SJCRH30 (cell line): ENCODE measurements around the gene LGI4. TPM values are rescaled to one million over a fixed set of nuclear protein-coding genes. Genes with fewer than 3 reads are reported as not detected.
A peak's percentile ranks its signal among the peaks of the same experiment; 100 is the strongest.
"Not testable (repeated sequence)": the region's sequence is repeated elsewhere in the genome, so short reads cannot be mapped to it uniquely, and the experiment has no call there.

ENCODE experiments used
- DNase-seq, 2 experiments: peaks; one replicate each; pipeline ENCODE4 v3.0.0-alpha.2; 2015 to 2020
- H3K27ac ChIP-seq: fragments of 250-450 bp; sonication (Bioruptor Pico); 2 replicates; pipeline ENCODE4 v1.5.1; 2020; ENCODE audit warnings: mild to moderate bottlenecking, moderate library complexity
- H3K27me3 ChIP-seq: fragments of 250-450 bp; sonication (Bioruptor Pico); 2 replicates; pipeline ENCODE4 v1.5.1; 2020; ENCODE audit warnings: mild to moderate bottlenecking, moderate library complexity
- H3K36me3 ChIP-seq: fragments of 250-450 bp; sonication (Bioruptor Pico); 2 replicates; pipeline ENCODE4 v1.5.1; 2020; ENCODE audit warnings: mild to moderate bottlenecking, moderate library complexity
- H3K4me1 ChIP-seq: fragments of 250-450 bp; sonication (Bioruptor Pico); 2 replicates; pipeline ENCODE4 v1.5.1; 2020; ENCODE audit warnings: mild to moderate bottlenecking, moderate library complexity
- H3K4me3 ChIP-seq: fragments of 250-450 bp; sonication (Bioruptor Pico); 2 replicates; pipeline ENCODE4 v1.5.1; 2020; ENCODE audit warnings: mild to moderate bottlenecking, moderate library complexity
- H3K9me3 ChIP-seq: fragments of 250-450 bp; sonication (Bioruptor Pico); replicated peaks from 2 replicates; pipeline ENCODE4 v1.5.1; 2020; ENCODE audit warnings: mild to moderate bottlenecking, moderate library complexity
- total RNA-seq: library from RNA; depleted of rRNA; stranded (reverse); fragments of >200 nt; shearing (Covaris generic); gene quantifications from 2 replicates; pipeline ENCODE4 v1.2.3, GENCODE V29; 2014

The LGI4 gene
- total RNA-seq, 1 experiment from 2014 or later, result not detected

DNA sequence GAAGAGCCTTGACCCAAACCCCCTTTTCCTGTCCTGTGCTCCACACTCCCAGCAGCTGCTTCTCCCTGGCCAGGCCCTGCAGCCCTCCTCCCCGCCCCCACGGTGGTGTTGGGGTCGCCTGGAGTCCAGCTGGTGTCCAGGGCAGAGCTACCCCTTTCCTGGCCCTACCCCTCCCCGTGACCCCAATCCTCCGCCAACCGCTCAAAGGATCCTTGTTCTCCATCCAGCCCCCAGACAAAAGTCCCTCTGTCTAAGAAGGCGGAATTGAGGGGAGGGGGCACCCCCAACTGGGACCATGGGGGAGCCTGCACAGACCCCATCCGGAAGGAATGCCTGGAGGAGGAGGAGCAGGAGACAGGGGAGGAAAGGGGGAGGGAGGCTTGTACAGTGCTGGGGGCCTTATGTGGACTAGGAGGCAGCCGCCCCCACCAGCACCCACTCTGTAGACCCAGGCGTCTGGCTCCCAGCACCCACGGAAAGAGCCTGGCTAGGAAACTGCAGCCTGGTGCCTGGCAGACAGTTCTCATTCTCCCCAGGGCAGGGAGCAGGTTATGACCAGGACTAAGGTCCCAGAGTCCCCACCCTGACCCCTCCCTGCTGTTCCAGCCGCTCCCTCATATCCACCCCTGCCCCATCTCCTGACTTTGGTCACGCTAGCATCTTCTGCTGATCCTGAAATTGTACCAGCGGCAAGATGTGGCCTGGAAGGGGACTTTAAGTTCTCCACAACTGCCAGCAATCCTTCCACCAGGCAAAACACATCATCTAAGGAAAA lies 19.5 kb downstream of the LGI4 start, which contains the start of gene FXYD3:
Gene FXYD3, plus strand, starts transcription at position 647 of the 775 bp plus-strand sequence. CDS start 3,554 bp downstream, outside the sequence.
- DNase-seq, result no peak
- Histone ChIP-seq H3K4me3 (no peak within 1 kb of the TSS), H3K36me3 (no peaks in the 10 kb centered on the region), H3K27ac (no peak within 1 kb of the TSS), H3K9me3 (no peaks in the 10 kb centered on the region), H3K27me3 (peaks cover 6% of the 10 kb centered on the region), H3K4me1 (no peaks in the 10 kb centered on the region)

DNA sequence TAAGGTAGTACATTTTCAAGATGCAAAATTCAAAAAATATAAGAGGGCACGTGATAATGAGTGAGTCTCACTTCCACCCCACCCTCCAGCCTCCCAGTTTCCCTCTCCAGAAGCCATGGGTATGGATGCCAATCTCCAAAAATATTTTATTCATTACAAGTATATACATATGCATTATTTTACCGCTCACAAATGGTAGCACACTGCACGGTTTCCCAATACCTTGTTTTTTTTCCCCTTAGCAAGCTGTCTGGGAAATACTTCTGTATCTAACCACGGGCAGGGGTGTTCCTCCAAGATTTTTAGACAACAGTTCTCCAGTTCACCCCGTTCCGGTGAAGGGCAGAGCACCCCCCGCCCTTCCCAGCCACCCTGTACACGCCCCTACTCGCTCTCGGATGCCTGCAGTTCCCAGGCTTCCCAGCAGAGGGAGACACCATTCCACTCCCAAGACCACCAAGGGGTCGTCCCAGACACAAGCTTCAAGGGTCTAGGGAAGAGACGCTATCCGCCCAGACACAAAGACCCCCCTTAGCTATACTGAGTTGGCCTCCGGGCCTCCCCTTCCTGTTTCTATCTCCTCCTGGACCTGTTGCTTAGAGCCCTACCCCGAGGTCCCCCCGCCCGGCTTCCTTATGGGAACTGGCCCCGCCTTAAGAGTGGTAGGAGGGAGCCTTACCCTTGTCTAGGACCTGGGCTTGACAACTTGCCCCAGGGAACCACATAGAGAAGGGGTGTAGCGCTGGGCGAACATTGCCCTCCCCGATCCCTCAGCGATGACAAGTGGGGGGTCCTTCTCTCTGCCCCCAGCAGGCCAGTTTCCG lies 20.3 kb downstream of the LGI4 start:
- H3K4me3 ChIP-seq, result no peak overlapping the region
- H3K9me3 ChIP-seq, result no peaks in the 10 kb centered on the region
- H3K27ac ChIP-seq, result no peak overlapping the region
- H3K4me1 ChIP-seq, result no peaks in the 10 kb centered on the region
- peaks cover 6% of the 10 kb centered on the region for H3K27me3 ChIP-seq
- H3K36me3 ChIP-seq, result no peaks in the 10 kb centered on the region
- DNase-seq, result peak; percentile 62 to 81

DNA sequence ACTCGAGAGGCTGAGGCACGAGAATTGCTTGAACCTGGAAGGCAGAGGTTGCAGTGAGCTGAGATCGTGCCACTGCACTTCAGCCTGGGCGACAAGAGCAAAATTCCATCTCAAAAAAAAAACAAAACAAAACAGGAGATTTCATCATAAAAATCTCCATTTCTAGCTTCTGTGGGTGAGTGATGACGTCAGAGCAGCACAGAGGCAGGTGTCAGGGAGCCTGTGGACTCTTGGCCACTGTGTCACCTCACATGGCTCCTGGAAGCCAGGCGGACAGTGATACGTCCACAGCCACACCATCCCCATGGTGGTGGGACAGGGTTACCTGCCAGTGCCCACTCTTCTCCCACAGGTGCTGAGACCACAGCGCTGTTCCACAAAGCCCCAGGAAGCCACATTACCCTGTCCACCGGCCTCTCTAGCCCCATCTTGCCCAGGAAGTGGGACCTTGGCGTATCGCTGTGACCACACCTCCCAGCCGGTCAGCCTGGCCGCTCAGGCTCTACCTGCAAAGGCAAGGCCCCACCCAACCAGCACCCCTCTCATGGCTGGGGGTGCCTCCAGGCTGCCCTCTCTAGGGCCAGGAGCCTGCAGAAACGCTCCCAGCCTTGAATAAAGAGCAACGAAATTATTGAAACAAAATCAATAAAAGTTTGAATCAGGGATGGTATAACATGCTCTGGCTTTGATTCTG lies 21.7 kb downstream of the LGI4 start:
- H3K27me3 ChIP-seq, result peaks cover 6% of the 10 kb centered on the region
- H3K27ac ChIP-seq, result no peak overlapping the region
- H3K36me3 ChIP-seq, result no peaks in the 10 kb centered on the region
- no peak overlapping the region for H3K4me3 ChIP-seq
- no peaks in the 10 kb centered on the region for H3K9me3 ChIP-seq
- no peak for DNase-seq
- no peaks in the 10 kb centered on the region for H3K4me1 ChIP-seq

DNA sequence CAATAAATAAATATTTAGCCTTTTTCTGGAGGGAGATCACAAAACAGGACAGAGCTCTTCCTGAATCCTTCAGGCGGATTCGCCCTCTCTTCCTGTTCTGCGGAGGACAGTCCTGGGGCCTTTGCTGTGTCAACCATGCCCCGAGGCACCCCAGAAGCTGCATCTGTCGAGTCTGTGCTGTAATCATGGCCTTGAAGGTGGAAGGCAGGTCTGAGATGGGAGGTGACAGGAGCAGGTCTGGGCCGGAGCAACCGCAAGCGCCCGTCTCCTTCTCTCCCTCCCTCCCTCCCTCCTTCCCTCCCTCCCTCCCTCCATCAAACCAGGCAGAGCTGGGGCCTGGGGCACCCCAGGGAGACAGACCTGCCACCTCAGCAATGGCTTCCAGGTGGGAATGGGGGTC lies 23.9 kb downstream of the LGI4 start:
- no peak for DNase-seq
- no peaks in the 10 kb centered on the region; the same call in none of the 2 replicates for H3K27me3 ChIP-seq
- no peak overlapping the region for H3K27ac ChIP-seq
- no peak overlapping the region for H3K4me3 ChIP-seq
- no peaks in the 10 kb centered on the region for H3K36me3 ChIP-seq
- H3K9me3 ChIP-seq, result no peaks in the 10 kb centered on the region; the same call in 1 of the 2 replicates
- H3K4me1 ChIP-seq, result no peaks in the 10 kb centered on the region; the same call in 1 of the 2 replicates

DNA sequence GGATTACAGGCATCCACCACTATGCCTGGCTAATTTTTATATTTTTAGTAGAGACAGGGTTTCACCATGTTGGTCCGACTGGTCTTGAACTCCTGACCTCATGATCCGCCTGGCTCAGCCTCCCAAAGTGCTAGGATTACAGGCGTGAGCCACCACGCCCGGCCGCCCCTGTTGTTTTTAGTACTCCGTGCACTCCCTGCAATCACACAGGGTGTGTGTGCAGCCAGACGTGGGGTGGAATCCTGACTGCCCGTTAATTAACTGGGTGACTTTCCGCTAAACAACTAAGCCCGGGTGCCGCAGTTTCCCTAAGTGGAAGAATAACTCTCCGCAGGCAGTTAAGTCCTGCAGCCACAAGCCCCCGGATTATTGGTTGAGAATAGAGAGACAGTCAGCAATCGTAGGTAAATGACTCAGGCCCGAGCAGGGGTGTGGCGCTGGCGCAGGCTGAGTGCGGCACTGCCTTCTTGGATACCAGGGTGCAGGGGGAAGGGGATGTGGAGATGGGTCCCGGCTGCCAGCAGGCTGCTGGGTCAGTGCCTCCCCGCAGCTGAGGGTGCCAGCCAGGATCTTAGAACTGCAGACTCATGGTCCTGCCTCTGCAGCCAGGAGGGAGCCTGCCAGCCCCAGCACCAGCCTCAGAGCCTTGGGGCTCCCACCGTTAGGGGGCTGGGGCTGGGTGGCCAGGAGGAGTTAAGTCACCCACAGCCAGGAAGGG lies 25.3 kb downstream of the LGI4 start:
- no peak overlapping the region for H3K4me3 ChIP-seq
- H3K9me3 ChIP-seq, result no peaks in the 10 kb centered on the region; the same call in 1 of the 2 replicates
- H3K36me3 ChIP-seq, result no peaks in the 10 kb centered on the region
- H3K27me3 ChIP-seq, result no peaks in the 10 kb centered on the region; the same call in 1 of the 2 replicates
- no peak for DNase-seq
- no peaks in the 10 kb centered on the region; the same call in 1 of the 2 replicates for H3K4me1 ChIP-seq
- no peak overlapping the region for H3K27ac ChIP-seq

DNA sequence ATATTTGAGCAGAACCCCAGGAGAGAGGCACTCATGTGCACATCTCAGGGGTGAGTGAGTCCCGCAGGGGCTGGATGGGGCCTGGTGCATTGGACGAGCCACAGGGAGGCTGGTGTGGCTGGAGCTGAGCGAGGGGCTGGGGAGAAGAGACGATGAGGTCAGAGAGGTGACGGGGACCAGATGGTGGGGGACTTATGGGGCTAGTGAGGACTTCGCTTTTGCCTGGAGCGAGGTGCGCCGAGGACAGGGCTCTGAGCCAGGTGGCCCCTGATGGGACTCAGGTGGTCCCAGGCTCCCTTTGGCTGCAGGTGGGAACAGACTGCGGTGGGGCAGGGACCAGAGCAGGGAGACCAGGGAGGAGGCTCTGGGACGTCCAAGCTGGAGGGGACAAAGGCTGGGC lies 26.1 kb downstream of the LGI4 start:
- H3K27me3 ChIP-seq, result no peaks in the 10 kb centered on the region
- no peak overlapping the region for H3K4me3 ChIP-seq
- no peak overlapping the region for H3K27ac ChIP-seq
- no peaks in the 10 kb centered on the region; the same call in 1 of the 2 replicates for H3K9me3 ChIP-seq
- no peaks in the 10 kb centered on the region; the same call in 1 of the 2 replicates for H3K4me1 ChIP-seq
- no peaks in the 10 kb centered on the region for H3K36me3 ChIP-seq
- DNase-seq, result no peak

DNA sequence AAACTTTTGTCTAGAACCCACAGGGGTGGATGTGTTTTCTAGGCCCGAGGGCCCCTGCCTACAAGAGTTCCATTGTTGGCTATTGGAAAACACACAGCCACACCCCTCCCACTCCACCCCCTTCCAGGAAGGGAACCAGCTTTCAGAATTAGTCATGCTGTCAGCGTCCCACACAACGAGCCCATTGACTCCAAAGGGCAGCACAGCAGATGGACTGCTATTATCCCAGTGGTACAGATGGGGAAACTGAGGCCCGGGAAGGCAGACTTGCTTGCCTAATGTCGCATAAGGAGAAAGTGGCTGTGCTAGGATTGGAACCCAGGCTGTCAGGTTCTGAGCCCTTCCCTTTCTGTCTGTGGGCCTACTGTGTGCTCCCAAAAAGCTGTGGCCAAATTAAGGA lies 27.3 kb downstream of the LGI4 start:
- DNase-seq, result peak; percentile 33 to 62
- H3K9me3 ChIP-seq, result no peaks in the 10 kb centered on the region; the same call in 1 of the 2 replicates
- H3K4me1 ChIP-seq, result no peaks in the 10 kb centered on the region; the same call in 1 of the 2 replicates
- H3K36me3 ChIP-seq, result no peaks in the 10 kb centered on the region
- H3K4me3 ChIP-seq, result no peak overlapping the region
- no peaks in the 10 kb centered on the region for H3K27me3 ChIP-seq
- no peak overlapping the region for H3K27ac ChIP-seq

DNA sequence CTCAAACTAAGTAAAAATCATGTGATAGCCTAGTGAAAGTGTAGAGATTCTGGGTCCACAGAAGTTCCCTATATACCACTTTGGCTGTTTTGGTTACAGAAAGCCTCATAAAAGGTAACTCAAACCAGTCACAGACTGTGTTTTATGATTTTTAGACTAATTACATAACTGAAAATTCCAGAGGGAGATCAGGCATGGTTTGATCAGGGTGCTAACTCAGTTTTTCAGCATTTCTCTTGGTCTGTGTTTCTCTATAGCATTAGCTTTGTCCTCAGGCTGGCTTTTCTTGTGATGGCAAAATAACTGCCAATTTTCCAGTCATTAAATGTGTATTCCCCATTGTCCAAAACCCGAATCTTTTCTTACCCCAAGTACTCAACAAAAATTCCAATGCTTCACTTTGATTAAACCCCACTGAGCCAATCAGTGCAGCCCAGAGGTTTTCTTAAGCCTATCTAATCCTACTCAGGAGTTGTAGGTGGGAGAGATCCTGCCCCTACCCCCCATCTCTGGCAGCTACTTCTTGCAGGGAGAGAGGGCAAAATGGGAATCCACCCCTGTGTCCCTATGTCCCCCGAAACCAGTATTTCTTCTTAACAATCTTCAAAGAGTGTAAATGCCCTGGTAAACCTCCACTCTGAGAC lies 27.8 kb downstream of the LGI4 start:
- no peak for DNase-seq
- Histone ChIP-seq H3K36me3 (no peaks in the 10 kb centered on the region), H3K4me1 (no peaks in the 10 kb centered on the region; the same call in 1 of the 2 replicates), H3K9me3 (no peaks in the 10 kb centered on the region; the same call in 1 of the 2 replicates), H3K4me3 (no peak overlapping the region), H3K27ac (no peak overlapping the region), H3K27me3 (no peaks in the 10 kb centered on the region)

DNA sequence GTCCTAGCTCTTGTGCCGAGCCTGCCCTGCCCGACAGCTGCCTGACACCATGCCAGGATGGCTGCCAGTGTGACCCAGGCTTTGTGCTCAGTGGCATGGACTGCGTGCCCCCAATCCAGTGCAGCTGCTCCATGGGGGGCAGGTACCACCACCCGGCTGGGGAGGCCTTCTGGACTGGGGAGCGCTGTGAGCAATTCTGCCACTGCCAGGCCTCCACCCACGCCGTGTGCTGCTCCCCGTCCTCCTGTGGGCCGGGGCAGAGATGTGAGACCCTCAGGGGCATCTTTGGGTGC lies 28.6 kb downstream of the LGI4 start:
- Histone ChIP-seq H3K27ac (no peak overlapping the region), H3K9me3 (no peaks in the 10 kb centered on the region; the same call in 1 of the 2 replicates), H3K27me3 (no peaks in the 10 kb centered on the region), H3K36me3 (no peaks in the 10 kb centered on the region), H3K4me1 (no peaks in the 10 kb centered on the region; the same call in 1 of the 2 replicates), H3K4me3 (no peak overlapping the region)
- no peak for DNase-seq

DNA sequence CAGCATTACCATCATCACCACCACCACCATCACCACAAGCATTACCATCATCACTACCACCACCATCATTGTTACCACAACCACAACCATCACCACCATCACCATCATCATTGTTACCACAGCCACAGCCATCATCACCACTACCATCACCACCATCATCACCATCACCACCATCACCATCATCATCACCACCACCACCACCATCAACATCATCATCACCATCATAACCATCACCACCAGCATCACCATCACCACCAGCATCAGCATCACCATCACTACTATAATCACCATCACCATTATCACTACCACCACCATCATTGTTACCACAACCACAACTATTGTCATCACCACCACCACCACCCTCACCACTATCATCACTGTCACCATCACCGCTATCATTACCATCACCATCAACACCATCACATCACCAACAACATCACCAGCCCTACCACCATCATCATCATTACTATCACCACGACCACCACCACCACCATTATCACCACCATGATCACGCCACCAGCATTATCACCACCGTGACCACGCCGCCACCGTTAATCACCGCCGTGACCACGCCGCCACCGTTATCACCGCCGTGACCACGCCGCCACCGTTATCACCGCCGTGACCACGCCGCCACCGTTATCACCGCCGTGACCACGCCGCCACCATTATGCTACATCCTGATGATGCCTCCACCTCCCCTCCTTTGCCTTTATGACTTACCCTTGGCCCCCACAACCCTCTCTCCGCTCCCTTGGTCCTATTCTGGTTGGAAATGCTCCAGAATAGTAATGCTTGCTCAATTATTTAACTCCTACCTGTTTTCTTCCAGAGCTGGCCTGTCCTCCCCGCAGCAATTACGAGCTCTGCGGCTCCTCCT lies 29.2 kb downstream of the LGI4 start:
- Histone ChIP-seq H3K4me3 (no peak overlapping the region), H3K36me3 (no peaks in the 10 kb centered on the region), H3K4me1 (no peaks in the 10 kb centered on the region; the same call in 1 of the 2 replicates), H3K9me3 (no peaks in the 10 kb centered on the region; the same call in 1 of the 2 replicates), H3K27ac (no peak overlapping the region), H3K27me3 (no peaks in the 10 kb centered on the region)
- DNase-seq, result no peak

DNA sequence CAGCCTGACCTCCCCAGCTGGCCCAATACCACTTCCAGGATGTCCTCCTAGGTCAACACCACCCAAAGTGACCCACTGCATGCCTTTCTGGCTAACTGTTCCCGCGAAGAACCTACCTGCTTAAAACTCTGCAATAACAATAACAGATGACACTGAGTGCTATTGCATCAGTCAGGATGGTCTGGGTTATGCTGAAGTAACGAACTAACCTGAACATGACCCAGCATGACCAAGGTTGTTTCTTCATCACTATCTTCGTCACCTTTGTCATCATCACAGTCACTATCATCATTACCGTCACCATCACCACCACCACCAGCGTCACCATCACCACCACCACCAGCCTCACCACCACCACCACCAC lies 29.8 kb downstream of the LGI4 start:
- Histone ChIP-seq H3K27ac (no peak overlapping the region), H3K9me3 (no peaks in the 10 kb centered on the region; the same call in 1 of the 2 replicates), H3K4me3 (no peak overlapping the region), H3K36me3 (no peaks in the 10 kb centered on the region), H3K4me1 (no peaks in the 10 kb centered on the region; the same call in 1 of the 2 replicates), H3K27me3 (no peaks in the 10 kb centered on the region)
- no peak for DNase-seq

DNA sequence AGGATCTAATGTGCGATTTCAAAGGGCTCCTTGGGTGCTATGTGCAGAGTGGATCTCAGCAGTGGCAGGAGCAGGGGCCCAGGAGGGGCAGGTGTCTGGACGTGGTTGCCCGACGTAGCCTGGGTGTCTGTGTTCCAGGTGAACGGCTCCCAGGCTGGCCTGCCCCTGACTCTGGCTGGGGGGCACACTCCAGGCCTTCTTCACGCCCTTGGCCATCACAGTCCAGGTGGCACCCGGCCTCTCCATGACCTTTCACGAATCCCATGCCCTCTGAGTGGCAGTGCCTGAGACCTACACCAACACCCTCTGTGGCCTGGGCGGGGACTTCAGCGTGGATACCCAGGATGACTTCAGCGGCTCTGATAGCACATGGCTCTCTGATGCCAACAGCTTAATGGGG lies 30.5 kb downstream of the LGI4 start:
- no peak for DNase-seq
- Histone ChIP-seq H3K4me1 (no peaks in the 10 kb centered on the region; the same call in 1 of the 2 replicates), H3K4me3 (no peak overlapping the region), H3K36me3 (no peaks in the 10 kb centered on the region), H3K9me3 (no peaks in the 10 kb centered on the region; the same call in 1 of the 2 replicates), H3K27me3 (no peaks in the 10 kb centered on the region), H3K27ac (no peak overlapping the region)

DNA sequence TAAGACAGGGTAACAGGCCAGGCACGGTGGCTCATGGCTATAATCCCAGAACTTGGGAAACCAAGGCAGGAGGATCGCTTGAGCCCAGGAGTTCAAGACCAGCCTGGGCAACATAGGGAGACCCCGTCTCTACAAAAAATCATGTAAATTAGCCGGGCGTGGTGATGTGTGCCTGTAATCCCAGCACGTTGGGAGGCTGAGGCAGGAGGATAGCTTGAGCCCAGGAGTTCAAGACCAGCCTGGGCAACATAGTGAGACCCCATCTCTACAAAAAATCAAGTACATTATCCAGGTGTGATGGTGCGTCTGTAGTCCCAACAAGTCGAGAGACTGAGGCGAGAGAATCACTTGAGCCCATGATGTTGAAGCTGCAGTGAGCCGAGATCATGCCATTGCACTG lies 31.2 kb downstream of the LGI4 start:
- H3K27ac ChIP-seq, H3K4me1 ChIP-seq, H3K27me3 ChIP-seq, DNase-seq, H3K4me3 ChIP-seq, H3K9me3 ChIP-seq, H3K36me3 ChIP-seq: not testable (repeated sequence)
